HG02763 (cell line): ENCODE measurements around the gene TENM3.

Source experiments
- ATAC-seq: cut with Tn5 transposase; IDR thresholded peaks from one replicate; pipeline ENCODE4 v1.9.1; 2021; ENCODE audit warnings: mild to moderate bottlenecking, moderate library complexity; ENCODE audit not compliant: unreplicated experiment

The TENM3 gene

DNA sequence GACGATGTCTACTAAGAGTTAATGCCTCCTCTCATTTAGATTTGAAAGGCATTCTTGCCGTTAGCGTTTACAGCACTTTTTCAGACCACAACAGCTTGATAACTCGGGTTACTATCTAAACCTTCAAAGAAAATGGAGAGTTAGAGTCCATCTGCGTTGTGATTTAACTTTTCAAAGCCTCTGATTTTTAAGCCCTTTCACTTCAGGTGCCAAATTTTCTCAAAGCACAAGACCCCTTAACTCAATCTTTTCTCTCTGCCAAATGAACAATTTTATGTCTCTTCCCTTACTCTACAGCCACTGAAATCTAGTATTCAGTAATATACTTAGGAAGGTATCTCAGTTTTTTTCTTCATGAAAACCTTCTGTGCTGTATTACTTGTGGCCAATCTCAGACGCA lies 310.5 kb downstream of the TENM3 start:
- no peak for ATAC-seq

DNA sequence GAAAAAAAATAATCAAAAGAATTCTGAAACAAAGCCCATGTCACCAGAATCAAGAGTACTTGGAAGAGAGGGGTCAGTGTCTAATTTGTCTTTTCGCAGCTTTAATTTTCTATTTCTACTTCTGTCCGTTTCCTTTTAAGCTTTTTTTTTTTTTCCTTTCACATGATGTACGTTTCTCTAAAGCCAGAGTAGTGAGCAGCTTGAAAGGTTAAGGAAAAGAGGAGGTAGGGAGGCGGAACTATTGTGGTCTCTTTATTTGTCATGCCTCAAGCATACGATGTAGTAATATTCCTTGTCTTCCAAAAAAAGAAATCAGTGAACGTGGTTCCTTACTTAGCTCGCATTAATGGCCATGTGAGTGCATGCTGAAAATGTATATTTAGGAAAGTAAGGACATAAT lies 311.5 kb downstream of the TENM3 start:
- no peak for ATAC-seq

DNA sequence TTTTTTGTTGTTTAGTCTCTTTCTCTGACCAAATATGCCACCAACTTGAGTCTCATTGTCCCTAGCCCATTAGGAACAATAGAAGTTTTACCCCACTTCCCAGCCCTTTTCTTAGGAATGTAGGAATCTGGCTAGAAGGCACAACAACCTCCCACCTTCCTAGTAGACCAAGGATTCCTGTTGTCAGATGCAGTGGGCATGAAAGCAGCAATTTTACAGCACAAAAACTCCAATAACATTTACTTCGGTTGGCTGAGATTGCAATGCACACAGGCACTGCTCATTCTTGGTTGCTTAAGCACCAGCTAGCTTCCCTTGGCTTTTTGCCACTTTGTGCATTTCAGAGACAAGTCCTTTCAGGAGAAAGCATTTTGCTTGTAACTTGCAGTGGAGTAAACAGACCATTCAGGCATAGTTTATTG lies 312.8 kb downstream of the TENM3 start:
- ATAC-seq: no peak

DNA sequence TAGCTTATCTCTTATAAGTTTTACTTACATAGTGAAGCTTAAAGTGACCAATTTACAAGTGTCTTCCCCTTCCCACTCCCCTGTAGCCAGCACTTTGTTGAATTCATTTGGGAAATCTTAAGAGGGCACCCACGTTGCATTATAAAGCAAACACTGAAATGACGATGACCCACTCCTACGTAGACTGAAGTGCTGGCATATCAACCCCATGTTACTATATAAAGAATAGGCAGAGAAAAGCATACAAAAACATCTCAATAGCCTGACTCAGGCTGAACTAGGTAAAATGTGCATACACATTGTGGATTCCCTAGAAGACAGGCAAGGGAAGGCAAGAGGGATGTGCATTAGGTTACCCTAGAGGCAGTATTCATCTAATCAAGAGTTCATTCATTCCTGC lies 313.4 kb downstream of the TENM3 start:
- ATAC-seq: no peak

DNA sequence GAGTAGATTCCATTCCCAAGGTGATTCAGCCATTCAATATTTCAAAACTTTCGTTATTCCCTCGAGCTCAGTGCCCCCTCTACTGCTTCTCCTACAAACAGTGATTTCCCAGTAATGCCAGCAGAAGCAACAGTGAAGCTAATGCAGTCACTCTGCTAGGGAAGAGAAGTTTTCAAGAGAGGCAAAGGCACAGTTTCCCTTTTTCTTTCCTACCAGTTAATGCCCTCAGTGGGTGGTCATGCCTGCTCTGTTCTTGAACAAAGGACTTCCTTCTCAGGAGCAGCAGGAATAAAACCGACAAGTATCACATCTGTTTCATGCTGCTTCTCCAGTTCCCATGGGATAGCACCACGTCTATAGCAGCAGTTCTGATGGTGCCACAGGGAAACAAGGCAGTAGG lies 317.2 kb downstream of the TENM3 start:
- no peak for ATAC-seq

DNA sequence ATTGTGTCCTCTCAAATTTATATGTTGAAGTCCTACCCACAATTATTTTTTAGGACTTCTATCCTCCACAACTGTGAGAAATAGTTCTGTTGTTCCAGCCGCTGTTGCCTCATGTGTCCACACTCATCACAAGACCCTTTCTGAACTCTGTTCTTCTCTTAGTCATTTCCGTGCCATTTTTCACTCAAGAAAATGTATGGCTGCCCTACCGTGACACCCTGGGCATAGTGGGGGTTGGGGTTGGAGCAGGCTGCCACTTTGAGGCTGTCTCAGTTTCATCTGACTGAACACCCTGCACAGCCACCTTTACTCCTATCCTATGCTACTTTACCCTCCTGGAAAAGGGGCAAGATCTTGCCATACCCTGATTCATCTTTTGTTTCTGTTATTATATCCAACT lies 319.1 kb downstream of the TENM3 start:
- no peak for ATAC-seq

DNA sequence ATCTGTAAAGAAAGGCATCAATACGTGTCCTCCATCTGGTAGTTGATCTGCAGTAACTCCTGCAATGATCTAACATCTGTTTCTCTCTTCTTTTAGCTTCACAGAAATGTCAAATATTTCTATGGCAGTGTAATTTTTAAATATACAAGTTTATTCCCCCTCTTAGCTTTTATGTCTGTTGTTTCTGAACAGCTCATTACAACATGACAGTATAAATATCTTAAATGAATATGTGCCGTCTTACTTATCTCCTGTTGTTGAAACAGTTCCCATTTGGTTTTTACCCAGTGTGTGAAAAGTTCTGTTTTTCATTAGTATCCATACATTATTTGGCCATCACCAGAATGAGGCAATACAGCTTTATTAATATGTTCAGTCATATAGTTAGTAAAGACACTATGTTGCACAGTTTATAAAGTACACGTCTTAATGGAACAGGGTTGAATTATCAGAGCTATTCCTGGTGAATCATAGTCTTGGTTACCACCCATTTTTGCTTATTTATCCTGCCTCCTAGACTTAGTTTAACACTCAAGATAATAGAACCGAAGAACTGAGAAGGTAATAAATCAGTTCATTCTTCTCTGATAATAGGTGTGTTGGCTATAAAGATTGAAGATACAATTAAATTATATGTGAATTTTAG lies 321.6 kb downstream of the TENM3 start:
- no peak for ATAC-seq

DNA sequence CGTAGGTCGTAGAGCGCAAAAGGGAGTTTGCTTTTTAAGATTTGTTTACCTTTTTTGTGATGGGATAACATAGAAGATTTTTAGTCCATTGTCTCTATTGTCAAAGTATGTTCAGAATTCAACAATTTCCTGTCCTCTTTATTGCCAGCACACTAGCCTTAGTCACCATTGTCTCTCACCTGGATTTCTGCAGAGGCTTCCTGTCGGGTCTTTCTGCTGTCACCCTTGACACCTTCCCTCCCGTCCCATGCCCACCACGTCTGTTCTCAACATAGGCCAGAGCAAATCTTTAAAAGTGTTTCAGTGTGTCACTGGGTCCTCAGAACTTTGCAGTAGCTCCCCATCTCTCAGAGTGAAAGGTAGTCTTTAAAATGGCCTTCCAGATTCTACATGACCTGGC lies 323.9 kb downstream of the TENM3 start:
- ATAC-seq: no peak

DNA sequence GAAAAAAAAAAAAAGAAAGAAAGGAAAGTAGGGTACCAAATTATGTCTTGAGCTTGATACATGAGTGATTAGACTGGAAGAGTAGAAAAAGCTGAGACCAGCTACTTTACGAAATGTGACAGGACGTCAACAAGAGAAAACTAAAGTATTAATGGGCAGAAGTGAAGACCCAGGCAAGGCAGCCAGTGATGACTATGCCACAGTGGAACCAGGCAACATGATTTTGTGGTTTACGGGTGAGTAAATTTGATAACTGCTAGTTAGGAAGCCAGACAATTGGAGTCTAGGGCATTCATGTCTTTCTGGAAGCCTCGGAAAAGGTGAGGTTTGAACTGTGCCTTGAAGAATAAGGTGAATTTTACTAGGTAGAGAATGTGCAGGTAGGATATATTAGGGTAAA lies 326.4 kb downstream of the TENM3 start:
- no peak for ATAC-seq

DNA sequence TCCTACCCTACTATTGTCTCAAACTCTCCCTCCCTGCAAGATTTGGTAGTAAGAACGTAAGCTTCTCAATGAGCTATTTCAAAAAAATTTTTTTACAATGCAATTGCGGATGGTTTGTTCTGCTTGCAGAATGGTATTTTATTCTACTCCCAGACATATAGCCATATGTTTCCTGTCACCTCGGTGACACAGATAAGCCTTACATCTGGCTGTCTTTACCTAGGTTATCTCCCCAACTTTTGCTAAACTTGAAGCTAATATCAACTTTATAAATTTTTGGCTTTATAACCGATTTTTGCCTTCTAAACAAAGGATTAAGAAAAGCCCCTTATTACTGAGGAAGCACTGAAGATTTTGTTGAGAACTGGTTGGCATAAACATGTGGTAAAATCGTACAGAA lies 331.5 kb downstream of the TENM3 start:
- no peak for ATAC-seq

DNA sequence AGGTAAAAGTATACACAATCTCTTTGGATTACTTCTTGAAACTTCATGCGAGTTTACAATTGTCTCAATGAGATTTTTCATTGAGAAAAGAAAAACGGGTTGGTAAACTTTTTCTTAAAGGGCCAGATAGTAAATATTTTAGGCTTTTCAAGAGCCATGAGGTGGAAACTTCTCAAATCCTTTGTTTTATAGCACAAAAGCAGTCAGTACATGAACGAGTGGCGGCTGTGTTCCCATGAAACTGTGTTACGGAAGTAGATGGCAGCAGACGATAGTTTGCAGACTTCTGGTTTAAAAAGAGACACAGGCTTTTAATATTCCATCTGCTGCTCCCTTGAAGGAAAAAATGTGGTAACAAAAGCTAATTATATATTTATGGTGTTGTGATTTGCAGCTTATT lies 332.0 kb downstream of the TENM3 start:
- ATAC-seq: no peak

DNA sequence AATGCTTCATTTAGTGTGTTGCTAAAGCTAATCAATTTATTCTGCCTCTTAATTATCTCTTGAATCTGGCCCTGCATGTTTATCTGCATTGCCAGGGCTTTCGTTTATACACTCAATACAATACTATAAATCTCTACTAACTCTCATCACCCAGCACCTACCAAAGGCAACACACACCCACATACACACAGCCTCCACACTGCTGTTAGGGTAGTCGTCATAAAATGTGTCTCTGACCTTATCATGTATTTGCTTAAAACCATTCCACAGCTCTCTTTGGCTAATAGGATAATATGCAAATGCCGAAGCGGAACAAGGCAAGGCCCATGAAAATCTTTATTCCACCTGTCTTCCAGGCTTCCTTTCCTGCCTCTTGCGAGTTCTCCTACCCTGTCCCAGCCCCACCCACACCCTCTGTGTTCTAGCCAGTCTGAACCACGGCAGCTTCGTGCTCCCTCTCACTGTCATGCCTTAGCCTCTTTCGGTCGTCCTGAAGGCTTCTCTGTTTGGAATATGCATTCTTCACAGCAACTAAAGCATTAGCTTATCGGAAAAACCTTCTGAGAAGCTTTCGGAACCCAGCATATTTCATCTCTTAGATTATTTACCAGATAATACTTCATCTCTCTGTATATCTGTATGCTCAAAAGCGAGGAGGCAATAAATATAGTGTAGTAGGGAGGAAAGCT lies 333.5 kb downstream of the TENM3 start:
- no peak for ATAC-seq

DNA sequence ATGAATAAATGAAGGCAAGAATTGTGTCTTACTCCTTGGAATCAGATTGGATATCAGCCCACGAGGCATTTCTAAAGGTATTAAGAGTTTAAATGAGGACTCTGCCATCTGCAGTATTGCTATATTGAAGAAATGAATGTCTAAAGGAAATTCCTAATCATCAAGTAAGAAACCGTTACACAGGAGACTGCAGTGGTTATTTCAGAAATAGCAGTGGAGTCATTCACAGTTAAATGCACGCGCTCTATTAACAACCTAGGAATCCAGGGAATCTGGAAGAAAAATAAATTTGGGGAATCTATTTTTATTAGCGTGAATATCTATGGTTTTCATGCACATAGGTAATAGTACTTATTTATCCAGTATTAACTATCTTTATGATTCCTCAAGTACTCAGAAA lies 334.2 kb downstream of the TENM3 start:
- ATAC-seq: no peak

DNA sequence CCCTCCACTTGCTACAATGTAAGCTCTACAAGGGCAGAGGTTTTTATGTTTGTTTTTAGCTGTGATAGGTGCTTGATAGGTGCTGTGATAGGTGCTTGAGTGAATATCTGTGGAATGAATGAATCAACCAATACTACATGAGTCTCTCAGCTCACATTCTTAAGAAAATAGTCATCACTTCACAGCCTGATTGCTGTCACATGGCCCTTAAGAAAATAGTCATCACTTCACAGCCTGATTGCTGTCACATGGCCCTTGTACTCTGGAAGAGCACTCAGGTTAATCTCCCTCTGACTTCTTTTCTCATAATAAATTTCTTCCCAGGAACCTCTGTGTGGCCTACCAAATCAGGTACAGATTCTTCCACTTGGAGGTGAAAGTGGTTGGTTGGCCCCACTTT lies 335.2 kb downstream of the TENM3 start:
- no peak for ATAC-seq

DNA sequence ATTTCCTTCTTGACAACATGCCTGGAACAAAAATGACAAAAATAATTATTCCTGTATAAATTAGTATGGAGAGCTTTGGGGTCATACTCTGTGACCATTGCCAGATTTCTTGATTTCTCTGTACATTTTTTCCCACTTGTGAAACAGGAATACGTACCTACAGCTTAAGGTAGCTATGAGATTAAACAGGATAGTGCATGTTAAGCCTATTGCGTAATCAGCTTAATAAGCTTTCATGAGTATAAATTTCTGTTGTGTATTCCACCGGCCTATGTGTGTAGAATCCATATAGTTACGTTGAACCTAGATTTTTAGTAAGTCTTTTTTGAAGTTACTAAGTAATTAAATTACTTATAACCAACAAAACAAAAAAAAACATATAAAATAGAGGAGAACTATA lies 339.0 kb downstream of the TENM3 start:
- ATAC-seq: no peak

DNA sequence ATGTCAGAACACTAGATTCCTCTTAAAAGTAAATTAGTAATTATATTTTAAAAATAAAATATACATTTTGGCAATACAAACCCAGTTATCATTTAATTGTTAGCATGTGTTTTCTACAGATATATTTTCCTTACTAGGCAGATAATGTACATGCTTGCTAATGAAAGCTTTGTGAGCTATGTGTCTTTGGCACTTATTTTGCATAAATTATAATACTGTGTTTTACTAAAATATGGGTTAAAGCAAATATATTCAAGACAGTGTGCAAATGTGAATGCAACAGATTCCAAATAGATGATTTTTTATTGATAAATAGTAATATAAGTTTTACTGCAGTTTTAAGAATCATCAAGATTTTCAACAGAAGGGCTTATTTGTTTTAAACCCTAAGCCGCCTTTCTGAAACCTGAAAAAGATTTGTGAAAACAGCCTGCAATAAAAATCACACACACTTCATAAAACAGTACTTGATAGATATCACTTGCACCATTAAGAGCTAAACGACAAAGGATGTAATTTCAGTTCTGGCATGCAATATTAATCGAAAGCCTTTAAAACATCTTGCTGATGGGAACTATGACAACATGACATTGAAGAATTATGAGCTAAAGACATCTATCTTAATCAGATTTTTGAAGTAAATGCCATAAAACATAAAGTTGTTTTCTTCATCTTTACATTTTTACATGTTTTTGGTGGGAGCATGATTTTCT lies 340.7 kb downstream of the TENM3 start:
- ATAC-seq: no peak

DNA sequence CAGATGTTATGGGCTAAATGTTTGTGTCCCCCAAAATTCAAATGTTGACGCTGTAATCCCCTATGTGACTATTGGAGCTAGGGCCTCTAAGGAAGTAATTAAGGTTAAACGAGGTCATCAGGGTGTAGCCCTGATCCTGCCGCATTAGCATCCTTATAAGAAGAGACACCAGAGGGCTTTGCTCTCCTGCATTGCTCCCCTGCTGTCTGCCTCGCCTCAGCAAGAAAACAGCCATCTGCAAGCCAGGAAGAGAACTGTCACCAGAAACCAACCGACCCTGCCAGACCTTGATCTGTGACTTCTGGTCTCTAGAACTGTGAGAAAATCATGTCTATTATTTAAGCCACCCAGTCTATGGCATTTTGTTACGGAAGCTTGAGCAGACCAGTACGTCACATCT lies 342.1 kb downstream of the TENM3 start:
- no peak for ATAC-seq

DNA sequence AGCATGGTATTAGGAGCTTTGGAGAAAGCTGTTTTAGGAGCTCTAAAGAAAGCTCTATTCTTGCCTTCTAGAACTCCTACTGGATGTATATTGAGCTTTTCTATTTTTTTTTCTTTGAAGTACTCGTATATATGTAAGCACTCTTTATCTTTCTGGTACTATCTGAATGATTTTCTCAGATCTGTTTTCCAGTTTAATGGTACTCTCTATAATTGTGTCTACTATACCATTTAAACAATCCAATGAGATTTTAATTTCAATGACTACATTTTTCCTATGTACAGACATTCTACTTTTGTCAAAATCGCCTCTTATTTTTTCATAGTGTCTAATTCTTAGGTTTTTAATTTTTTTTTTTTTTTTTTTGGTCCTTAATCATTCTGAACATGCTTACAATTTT lies 345.9 kb downstream of the TENM3 start:
- no peak for ATAC-seq

DNA sequence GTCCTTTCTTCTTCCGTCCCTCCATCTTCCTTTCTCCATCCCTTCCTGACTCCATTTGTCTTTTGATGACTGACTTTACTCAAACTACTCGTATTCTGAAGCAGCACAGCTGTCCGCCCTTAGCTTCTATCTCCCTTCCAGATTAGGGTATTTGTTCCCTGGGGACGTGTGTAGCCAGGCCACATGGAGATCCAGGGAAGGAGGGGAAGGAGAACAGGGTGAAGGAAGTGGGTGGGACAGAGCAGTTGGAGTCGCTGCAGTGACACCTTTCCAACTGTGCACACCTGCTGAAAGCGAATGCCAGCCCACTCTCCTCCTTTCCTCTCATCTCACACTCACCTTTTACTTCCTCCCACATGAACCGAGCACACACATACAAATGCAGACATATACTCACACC lies 350.2 kb downstream of the TENM3 start:
- no peak for ATAC-seq

DNA sequence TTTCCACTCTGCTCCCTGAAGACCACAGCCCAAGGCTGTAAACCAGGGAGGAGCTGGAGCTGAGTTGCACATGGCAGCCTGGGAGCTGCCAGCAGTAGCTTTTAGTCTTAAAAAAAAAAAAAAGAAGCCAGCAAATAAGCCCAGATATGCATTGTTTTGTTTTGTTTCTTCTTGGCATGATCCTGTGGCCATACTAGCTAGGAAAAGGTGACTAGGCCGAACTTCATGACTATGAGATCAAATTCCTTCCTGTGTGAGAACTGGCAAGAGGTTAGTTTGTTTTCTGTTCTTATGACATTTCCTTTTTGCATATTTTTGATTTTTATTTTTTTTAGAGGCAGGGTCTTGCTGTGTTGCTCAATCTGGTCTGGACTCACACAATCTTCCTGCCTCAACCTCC lies 350.7 kb downstream of the TENM3 start:
- ATAC-seq: no peak

DNA sequence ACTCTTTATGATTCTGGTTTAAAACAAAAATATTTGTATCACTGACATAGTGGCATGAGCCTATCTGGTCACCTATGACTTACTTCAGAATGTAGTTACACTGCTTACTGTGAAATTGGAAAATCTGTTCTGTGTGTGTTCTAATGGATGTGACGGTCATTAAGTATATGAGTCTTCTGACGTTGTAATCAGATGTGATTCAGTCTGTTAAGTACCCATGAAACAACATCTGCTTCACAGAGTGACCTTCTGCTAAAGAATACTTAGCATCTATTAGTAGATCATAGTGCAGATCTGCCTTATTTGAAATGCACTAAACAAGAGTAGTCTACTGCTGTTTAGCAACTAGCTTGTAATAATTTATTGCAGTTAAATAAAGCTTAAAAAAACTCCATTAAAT lies 356.9 kb downstream of the TENM3 start:
- ATAC-seq: no peak

DNA sequence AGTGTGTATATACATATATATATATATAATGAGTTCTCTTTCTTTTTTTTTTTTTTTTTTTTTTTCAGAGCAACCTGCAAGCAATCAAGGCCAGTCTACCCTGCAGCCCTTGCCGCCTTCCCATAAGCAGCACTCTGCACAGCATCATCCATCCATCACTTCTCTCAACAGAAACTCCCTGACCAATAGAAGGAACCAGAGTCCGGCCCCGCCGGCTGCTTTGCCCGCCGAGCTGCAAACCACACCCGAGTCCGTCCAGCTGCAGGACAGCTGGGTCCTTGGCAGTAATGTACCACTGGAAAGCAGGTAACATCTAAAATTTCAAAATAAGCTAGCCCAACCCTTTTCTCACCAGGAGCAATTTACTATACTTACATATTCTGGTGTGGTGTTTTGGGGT lies 357.7 kb downstream of the TENM3 start:
- no peak for ATAC-seq
